HG03108 (cell line): ENCODE data around the gene RANBP3.
"Not testable (repeated sequence)": the region's sequence is repeated elsewhere in the genome, so short reads cannot be mapped to it uniquely, and the experiment has no call there.

Experiments
- ATAC-seq: cut with Tn5 transposase; IDR thresholded peaks from one replicate; pipeline ENCODE4 v1.9.1; 2021; ENCODE audit warnings: moderate library complexity; ENCODE audit not compliant: unreplicated experiment

RANBP3 gene

DNA sequence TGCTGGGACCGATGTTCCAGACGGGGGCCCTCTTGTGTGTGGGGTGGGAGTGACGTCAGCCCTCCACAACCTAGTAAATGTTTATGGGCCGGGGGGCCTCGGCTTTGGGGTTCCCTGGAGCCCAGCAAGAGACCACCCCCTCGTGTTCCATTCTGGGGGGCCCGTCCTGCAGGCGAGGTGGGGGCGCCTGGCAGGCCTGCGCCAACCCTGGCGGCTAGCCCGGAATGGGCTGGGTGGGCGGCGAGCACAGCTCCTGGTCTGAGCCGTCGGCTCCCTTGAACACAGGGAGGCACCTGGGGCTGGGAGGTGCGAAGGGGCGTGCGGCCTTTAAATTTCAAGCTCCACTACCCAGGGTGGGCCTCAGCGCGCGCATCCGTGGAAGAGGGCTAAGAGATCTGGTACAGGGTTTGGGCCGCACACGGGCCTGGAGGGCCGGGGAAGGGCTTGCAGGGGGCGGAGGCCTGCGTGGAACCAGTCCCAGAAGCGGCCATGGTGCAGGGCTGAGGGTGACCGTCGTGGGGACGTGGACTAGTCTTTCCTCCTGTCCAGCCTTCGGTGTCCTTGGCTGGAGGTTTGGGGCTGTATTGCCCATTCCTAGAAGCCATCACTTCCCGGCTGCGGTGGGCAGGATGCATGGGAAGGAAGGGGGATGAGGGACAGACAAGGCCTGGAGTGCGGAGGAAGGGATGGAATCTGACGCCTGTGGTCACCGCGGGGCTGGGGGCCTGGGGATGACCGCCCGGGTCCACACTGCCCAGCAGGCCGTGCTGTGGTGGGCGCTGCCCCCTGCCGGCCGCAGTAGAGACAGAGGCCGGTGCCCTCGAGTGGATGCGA lies 85.8 kb downstream of the RANBP3 start:
- no peak for ATAC-seq

DNA sequence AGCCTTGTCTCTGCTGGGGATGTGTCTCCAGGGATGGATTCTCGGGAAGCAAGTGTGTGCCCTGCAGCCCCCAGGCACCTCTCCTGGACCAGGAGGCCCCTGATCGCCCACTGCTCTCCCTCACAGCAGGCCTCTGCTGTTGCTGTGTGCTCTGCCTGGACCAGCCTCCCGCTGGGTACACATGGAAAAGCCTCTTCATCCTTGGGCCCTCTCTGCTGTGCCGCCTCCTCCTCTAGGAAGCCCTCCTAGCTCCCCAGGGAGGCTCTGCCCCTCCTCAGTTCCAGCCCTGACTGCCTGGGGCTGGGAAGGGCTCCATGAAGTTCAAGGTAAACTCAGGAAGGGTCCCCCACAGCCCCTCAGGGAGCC lies 86.4 kb downstream of the RANBP3 start:
- ATAC-seq = no peak

DNA sequence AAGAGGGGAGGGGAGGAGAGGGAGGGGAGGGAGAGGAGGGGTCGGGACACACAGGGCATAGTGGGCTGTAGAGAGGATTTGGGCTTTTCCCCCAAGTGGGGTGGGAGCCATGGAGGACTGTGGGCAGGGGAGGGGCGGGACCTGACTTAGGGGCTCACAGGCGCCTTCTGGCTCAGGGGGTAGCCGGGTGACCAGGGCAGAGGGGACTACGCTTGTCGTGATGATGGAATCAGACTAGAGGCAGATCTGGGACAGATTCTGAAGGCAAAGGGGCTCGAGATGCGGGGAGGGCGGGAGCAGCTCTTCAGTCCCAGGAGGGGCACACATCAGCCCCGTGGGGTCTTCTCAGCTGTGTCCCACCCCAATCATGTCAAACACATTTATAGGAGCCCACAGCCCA lies 87.8 kb downstream of the RANBP3 start:
- ATAC-seq = no peak

DNA sequence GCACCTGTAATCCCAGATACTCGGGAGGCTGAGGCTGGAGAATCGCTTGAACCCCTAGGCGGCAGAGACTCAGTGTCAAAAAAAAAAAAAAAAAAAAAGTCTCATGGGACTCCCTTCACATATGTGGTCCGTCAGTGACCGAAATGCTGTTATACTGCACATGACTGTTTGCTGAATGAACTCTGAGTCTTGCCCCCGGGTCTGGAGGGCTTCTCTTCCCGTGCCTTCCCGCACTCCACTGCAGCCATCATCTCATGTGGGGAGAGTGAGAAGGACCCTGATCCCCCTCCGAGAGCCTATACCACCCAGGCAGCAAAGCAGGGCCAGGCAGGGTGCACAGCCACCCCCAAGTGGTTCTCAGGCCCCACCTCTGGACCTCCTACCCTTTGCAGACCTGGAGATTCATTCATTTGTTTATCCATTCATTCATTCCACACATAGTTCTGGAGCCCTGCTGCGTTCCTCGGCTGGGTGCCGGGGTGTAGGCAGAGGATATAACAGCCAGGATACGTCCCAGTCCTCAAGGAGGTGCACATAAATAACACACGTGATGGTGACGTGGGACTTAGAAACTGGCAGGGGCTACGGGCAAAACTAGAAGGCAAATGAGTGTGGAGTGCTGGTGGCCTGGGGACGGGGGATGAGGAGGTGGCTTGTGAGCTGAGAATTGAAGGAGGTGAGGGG lies 88.5 kb downstream of the RANBP3 start:
- no peak for ATAC-seq

DNA sequence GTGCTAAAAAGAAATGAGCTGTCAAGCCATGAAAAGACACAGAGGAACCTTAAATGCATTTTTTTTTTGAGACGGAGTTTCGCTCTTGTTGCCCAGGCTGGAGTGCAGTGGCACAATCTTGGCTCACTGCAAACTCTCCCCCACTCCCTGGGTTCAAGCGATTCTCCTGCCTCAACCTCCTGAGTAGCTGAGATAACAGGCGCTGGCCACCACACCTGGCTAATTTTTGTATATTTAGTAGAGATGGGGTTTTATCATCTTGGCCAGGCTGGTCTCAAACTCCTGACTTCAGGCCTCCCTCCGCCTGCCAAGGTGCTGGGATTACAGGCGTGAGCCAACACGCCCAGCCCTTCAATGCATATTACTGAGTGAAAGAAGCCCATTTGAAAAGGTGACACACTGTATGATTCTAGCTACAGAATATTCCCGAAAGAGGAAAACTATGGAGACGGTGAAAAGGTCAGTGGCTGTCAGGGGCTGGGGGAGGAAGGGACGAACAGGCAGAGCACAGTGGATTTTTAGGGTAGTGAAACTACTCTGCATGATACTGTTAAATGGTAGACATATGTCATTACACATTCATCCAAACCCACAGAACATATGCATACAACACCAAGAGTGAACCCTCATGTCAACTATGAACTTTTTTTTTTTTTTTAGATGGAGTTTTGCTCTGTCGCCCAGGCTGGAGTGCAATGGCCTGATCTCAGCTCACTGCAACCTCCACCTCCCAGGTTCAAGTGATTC lies 93.7 kb downstream of the RANBP3 start:
- not testable (repeated sequence) for ATAC-seq

DNA sequence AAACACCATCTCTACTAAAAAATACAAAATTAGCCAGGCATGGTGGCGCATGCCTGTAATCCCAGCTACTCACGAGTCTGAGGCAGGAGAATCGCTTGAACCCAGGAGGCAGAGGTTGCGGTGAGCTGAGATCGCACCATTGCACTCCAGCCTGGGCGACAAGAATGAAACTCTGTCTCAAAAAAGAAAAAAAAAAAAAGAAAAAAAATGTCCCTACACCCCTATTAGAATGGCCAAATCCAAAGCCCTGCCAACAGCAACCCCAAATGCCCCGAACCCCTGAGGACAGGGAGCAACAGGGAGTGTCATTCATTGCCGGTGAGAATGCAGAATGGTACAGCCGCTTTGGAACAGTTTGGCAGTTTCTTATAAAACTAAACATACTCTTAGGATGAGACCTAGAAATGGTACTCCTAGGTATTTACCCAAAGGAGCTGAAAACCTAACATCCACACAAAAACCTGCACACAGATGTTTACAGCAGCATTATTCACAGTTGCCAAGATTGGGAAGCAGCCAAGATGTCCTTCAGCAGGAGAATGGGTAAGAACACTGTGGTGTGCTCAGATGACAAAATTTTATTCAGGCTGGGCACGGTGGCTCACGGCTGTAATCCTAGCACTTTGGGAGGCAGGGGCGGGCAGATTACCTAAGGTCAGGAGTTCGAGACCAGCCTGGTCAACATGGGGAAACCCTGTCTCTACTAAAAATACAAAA lies 94.6 kb downstream of the RANBP3 start:
- not testable (repeated sequence) for ATAC-seq

DNA sequence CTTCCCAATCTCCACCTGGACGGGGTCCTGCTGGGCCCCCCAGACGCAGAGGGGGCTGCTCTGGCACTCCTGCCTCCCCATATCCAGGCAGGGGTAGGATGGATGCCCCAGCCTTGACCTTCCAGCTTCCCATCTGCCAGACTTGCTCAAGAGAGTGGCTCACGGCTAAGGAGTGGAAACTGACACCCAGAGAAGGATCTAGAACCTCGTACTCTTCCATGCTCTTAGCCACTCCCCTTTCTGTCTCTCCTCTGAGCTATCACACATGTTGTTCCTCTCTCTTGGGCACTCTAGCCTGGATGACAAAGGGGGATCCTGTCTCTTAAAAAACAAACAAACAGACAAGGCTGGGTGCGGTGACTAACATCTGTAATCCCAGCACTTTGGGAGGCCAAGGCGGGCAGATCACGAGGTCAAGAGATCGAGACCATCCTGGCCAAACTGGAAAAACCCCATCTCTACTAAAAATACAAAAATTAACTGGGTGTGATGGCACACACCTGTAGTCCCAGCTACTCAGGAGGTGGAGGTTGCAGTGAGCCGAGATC lies 95.4 kb downstream of the RANBP3 start:
- ATAC-seq = no peak

DNA sequence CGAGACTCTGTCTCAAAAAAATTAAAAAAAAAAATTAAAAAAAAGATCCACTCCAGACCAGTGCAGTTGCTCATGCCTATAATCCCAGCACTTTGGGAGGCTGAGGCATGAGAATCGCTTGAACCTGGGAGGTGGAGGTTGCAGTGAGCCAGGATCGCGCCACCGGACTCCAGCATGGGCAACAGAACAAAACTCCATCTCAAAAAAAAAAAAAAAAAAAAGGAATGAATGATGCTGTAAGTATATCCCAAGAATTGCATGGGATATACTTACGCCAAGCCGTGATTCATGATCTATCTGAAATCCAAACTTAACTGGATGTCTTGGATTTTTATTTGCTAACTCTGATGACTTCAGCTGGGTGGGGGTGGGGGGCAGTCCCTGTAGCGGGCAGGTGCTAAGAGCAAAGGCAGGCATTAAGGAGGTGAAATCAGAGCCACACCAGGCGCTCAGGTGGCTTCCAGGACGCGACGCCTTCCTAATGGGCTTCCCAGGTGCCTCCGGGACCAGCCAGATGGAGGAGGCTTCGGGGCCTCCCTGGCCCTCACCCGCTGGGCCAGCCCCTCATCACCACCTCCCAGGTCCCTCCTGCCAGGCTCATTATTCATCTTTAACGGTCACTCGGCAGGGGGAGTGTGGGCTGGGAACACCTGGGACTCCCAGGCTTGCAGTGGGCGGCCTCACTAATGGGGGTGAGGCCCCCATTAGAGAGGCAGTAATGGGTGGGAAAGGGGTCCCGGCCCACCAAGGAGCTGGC lies 96.2 kb downstream of the RANBP3 start:
- ATAC-seq = no peak

DNA sequence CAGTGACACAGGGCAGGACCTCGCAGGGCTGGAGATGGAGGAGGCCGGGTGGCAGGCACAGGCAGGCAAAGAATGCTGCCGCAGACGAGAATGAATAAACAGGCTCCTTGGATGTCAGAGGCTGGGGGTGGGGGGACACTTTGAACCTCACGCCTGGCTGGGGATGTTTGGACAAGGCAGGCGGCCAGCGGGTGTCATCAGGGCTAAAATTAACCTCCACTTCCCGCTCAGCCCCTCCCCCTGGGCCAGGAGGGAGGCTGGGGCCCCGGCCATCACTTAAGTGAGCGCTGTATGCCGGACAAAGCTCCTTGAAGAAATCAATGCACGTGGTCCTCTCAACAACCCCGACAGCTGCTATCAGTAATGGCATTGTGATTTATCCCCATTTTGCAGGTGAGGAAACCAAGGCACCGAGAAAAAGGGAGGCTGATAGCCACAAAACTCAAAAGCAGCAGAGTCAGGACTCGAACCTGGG lies 97.3 kb downstream of the RANBP3 start:
- ATAC-seq = no peak

DNA sequence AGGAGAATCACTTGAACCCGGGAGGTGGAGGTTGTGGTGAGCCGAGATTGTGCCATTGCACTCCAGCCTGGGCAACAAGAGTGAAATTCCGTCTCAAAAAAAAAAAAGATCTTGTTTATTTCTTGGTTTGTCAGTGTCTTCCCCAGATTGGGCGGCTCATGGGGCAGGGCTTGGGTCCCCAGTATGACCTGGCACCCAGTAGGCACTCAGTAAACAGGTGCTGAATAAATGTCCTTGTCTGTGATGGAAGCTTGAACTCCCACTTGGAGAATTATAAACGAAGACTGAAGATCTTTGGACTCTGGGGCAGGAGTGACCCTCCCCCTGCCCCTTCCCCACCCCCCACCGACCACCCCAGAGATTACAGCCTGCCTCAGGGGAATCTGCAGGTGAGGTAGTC lies 97.7 kb downstream of the RANBP3 start:
- ATAC-seq = no peak

DNA sequence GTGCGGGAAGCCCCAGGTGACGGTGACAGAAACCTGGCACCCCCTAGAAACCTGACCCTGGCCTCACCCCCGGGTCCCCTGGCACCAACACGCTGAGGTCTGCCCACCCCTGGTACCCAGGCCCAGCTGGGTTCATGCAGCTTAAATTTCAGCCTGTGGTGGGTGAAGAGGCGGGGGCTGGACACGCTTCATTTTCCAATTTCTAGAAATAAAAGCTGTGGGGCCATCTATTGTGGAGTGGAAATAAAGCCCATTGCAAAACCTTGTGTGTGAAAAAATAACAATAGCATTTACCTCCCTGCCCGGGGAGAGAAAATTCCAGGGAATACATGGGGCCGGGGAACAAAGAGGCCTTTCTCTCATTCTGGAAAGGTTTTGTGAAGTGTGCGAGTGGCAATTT lies 100.1 kb downstream of the RANBP3 start:
- no peak for ATAC-seq

DNA sequence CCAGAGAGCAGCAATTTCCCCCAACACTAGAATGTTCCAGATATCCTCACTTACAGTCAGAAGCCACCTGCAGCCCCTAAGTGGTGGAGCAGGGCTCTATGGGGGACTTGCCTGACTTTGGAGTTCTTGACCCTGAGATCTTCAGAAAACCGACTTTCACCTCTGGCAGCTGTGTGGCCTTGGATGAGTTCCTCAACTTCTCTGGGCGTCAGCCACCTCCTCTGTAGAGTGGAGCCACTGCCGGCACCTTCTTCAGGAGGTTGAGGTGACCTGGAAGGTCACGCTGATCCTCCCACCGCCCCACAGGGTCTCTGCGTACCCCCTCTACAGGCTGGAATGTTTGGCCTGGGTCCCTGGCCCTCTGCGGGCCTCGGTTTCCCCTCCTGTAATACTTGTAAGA lies 100.5 kb downstream of the RANBP3 start:
- no peak for ATAC-seq

DNA sequence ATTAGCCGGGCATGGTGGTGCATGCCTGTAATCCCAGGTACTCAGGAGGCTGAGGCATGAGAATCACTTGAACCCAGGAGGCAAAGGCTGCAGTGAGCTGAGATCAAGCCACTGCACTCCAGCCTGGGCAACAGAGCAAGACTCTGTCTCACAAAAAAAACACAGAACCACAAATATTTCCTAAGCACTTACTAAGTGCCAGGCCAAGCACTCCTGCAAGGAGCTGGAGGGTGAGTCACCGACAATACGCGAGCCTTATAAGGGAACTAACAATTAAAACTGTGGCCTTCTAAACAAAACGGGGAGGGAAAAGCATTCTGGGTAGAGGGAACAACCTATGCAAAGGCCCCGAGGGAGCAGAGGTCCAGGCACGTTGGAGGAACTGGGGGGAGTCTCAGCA lies 103.4 kb downstream of the RANBP3 start:
- ATAC-seq = not testable (repeated sequence)

DNA sequence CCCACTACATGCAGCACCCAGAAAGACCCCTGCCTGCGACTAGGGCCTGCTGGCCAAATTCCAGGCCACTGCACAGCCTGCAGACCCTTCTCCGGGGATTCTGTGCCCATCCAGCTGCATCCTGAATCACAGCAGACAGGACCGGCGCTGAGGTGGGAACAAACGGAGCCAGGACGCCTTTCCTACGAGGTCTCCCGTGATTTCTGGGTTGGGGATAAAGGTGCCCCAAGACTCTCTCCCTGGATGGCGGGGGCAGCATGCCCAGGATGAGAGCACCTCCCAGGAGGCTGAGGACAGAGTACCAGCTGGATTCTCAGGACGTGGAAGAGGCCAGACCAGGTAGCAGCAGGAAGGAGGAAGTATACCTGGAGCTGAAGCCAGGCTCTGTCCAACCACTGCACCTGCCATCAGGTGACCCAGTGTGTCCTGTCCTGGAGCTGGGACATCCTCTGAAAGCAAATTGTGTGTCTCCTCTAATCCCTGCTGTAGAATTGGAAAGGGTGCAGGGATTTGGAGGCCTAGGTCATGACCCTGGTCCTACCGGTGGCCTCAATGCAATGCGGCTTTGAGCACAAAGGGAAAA lies 104.2 kb downstream of the RANBP3 start:
- no peak for ATAC-seq

DNA sequence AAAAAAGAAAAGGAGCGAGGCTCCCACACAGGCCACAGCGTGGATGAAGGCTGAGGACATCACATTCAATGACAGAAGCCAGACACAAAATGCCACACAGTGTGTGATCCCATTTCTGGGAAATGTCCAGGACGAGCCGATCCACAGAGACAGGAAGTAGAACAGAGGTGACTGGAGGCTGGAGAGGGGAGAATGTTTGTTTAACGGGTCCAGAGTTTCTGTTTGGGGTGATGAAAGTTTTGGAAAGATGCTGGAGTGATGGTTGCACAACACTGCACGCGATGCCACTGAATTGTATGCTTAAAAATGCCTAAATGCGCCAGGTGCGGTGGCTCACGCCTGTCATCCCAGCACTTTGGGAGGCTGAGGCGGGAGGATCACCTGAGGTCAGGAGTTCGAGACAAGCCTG lies 107.0 kb downstream of the RANBP3 start:
- ATAC-seq = no peak

DNA sequence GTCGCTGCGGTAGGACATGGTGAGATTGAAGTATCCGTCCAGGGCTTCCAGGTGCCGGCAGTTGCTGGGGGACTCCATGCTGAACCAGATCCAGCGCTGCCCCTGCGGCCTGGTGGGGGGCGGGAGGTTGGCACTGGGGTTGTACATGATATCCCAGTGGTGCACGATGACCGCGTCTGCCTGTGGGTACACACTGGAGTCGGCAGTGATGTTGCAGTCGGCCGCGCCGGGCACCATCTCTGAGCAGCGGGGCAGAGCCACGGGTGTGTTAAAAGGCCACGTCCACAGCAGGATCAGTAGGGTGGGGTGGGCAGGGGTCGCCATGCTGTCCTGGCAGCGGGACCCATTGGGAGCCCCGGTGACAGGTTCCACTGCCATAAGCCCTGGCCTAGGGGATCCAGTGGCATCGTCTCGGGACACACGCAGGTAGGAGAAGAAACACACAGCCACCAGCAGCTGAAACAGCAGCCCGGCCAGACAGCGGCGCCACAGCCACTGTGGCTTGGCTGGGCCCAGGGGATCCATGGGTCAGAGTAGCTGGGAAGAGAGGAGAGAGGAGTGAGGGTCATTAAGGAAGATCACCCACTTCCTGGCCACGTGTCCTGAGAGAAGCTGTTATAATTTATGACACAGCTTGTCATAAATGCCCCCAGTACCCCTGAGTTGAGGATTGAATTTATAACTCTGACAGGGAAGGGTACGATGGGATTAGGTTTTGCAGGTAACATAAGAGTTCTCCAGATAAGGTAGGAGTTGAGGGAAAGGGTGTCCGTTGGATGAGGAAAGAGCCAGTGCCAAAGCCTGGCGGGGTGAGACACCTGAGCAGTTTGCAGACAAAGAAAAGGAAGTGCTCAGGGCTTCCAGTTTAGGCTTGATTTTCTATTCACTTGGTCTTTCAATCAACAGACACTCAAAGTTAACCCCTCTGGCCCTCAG lies 110.5 kb downstream of the RANBP3 start:
- ATAC-seq = no peak
